Stimulated activated CD8-positive, alpha-beta memory T cell treated with anti-CD3 and anti-CD28 coated beads, Interleukin-15, amount 100 ng/mL, for 24 hours (primary cell): Measurements from ENCODE around the gene BCAS3.
"Not testable (repeated sequence)": the region's sequence is repeated elsewhere in the genome, so short reads cannot be mapped to it uniquely, and the experiment has no call there.

Experiments used
- DNase-seq: peaks from one replicate; pipeline ENCODE4 v3.0.0-alpha.2; 2020; ENCODE audit warnings: low read depth

The BCAS3 gene

GRCh38 chr17:60798576-60798975 is 120.9 kb downstream of the BCAS3 start:
- DNase-seq: no peak

GRCh38 chr17:60802377-60802776 is 124.7 kb downstream of the BCAS3 start:
- no peak for DNase-seq

GRCh38 chr17:60803059-60803458 is 125.4 kb downstream of the BCAS3 start:
- no peak for DNase-seq

- DNase-seq: no peak
These were observed 127.2 kb downstream of the BCAS3 start for GRCh38 chr17:60804831-60805230.

GRCh38 chr17:60809421-60809820 is 131.8 kb downstream of the BCAS3 start:
- no peak for DNase-seq

- not testable (repeated sequence) for DNase-seq
These were observed 137.3 kb downstream of the BCAS3 start for GRCh38 chr17:60814941-60815340.

GRCh38 chr17:60817192-60817591 is 139.5 kb downstream of the BCAS3 start:
- DNase-seq: no peak

- no peak for DNase-seq
These were observed 141.9 kb downstream of the BCAS3 start for GRCh38 chr17:60819447-60820130.

- no peak for DNase-seq
These were observed 145.9 kb downstream of the BCAS3 start for GRCh38 chr17:60823515-60823914.

- DNase-seq: no peak
These were observed 147.7 kb downstream of the BCAS3 start for GRCh38 chr17:60825351-60825750.

GRCh38 chr17:60827943-60828342 is 150.3 kb downstream of the BCAS3 start:
- DNase-seq: no peak

GRCh38 chr17:60832151-60832585 is 154.5 kb downstream of the BCAS3 start:
- DNase-seq: no peak

- no peak for DNase-seq
These were observed 155.0 kb downstream of the BCAS3 start for GRCh38 chr17:60832631-60833030.

- DNase-seq: no peak
These were observed 162.8 kb downstream of the BCAS3 start for GRCh38 chr17:60840456-60840855.

GRCh38 chr17:60845012-60845411 is 167.4 kb downstream of the BCAS3 start:
- no peak for DNase-seq

GRCh38 chr17:60846175-60846574 is 168.5 kb downstream of the BCAS3 start:
- DNase-seq: no peak

- DNase-seq: no peak
These were observed 173.5 kb downstream of the BCAS3 start for GRCh38 chr17:60851181-60851580.

GRCh38 chr17:60857556-60858080 is 180.0 kb downstream of the BCAS3 start:
- no peak for DNase-seq

GRCh38 chr17:60862482-60862881 is 184.8 kb downstream of the BCAS3 start:
- DNase-seq: no peak

- no peak for DNase-seq
These were observed 186.4 kb downstream of the BCAS3 start for GRCh38 chr17:60863892-60864707.

GRCh38 chr17:60864708-60865005 is 187.0 kb downstream of the BCAS3 start:
- DNase-seq: no peak

GRCh38 chr17:60874772-60875171 is 197.1 kb downstream of the BCAS3 start:
- no peak for DNase-seq
